ENCODE data around the gene ZSWIM3. TPM values are rescaled to one million over a fixed set of nuclear protein-coding genes. Genes with fewer than 3 reads are reported as not detected.

Gene ZSWIM3
- total and polyA plus RNA-seq, 2 of the 8 experiments (the other 6 are each of a cell fraction or from before 2014, with no cell fraction given): 5.5 to 6.9 TPM

- TF ChIP-seq, protein P1, sequence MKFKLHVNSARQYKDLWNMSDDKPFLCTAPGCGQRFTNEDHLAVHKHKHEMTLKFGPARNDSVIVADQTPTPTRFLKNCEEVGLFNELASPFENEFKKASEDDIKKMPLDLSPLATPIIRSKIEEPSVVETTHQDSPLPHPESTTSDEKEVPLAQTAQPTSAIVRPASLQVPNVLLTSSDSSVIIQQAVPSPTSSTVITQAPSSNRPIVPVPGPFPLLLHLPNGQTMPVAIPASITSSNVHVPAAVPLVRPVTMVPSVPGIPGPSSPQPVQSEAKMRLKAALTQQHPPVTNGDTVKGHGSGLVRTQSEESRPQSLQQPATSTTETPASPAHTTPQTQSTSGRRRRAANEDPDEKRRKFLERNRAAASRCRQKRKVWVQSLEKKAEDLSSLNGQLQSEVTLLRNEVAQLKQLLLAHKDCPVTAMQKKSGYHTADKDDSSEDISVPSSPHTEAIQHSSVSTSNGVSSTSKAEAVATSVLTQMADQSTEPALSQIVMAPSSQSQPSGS (IDR thresholded peaks at IDR 0.05; ENCODE audit: low read length): no peak
- TF ChIP-seq TEAD4 (IDR thresholded peaks at IDR 0.05; ENCODE audit: low read depth, low read length): no peak
- TF ChIP-seq EGR1 (IDR thresholded peaks at IDR 0.05; ENCODE audit: borderline replicate concordance, low read depth, low read length): no peak
Measured at GRCh38 chr20:45894797-45895196, 37.4 kb downstream of the ZSWIM3 start (continued).
